Loucy (cell line): ENCODE results near the gene MKRN2.

Experiments
- H2AFZ ChIP-seq: fragments of 200-600 bp; sonication (generic); 2 replicates; pipeline ENCODE4 v1.6.0; 2016; ENCODE audit warnings: antibody characterized with exemption, mild to moderate bottlenecking, low read length, moderate library complexity
- H3F3A ChIP-seq: fragments of 200-600 bp; 2 replicates; pipeline ENCODE4 v1.6.0; 2016; ENCODE audit warnings: antibody characterized with exemption, low read depth, mild to moderate bottlenecking
- H3K27me3 ChIP-seq: fragments of 200-600 bp; sonication (generic); 2 replicates; pipeline ENCODE4 v1.6.1; 2014; ENCODE audit warnings: low read length, mild to moderate bottlenecking; ENCODE audit not compliant: insufficient read depth, poor library complexity, severe bottlenecking
- H3K36me3 ChIP-seq: fragments of 200-600 bp; sonication (generic); 2 replicates; pipeline ENCODE4 v1.6.1; 2016; ENCODE audit warnings: low read length; ENCODE audit not compliant: insufficient read depth
- H3K4me1 ChIP-seq: fragments of 200-600 bp; sonication (generic); 2 replicates; pipeline ENCODE4 v1.5.1; 2014; ENCODE audit warnings: low read length, mild to moderate bottlenecking; ENCODE audit not compliant: insufficient read depth, poor library complexity, severe bottlenecking
- H3K4me2 ChIP-seq: fragments of 200-600 bp; sonication (generic); 2 replicates; pipeline ENCODE4 v1.6.0; 2014; ENCODE audit warnings: antibody characterized with exemption, low read length, low read depth, mild to moderate bottlenecking; ENCODE audit not compliant: poor library complexity, severe bottlenecking
- H3K4me3 ChIP-seq: fragments of 200-600 bp; sonication (generic); 2 replicates; pipeline ENCODE4 v1.5.1; 2014; ENCODE audit warnings: low read length, mild to moderate bottlenecking, mixed read lengths; ENCODE audit not compliant: poor library complexity, severe bottlenecking
- H3K79me2 ChIP-seq: fragments of 200-600 bp; sonication (generic); 2 replicates; pipeline ENCODE4 v1.6.1; 2014; ENCODE audit warnings: low read length; ENCODE audit not compliant: insufficient read depth
- H3K9ac ChIP-seq: fragments of 200-600 bp; sonication (generic); 2 replicates; pipeline ENCODE4 v1.6.0; 2014; ENCODE audit warnings: mild to moderate bottlenecking, low read depth, low read length, moderate library complexity; ENCODE audit not compliant: poor library complexity, severe bottlenecking
- H3K9me2 ChIP-seq: fragments of 200-600 bp; sonication (generic); replicated peaks from 2 replicates; pipeline ENCODE4 v1.6.1; 2016; ENCODE audit warnings: low read depth, low read length, mixed read lengths
- H3K9me3 ChIP-seq: fragments of 200-600 bp; sonication (generic); 2 replicates; pipeline ENCODE4 v1.6.1; 2014; ENCODE audit warnings: mild to moderate bottlenecking, antibody characterized with exemption, low read length, low read depth; ENCODE audit not compliant: insufficient read depth
- H4K20me1 ChIP-seq: fragments of 200-600 bp; sonication (generic); 2 replicates; pipeline ENCODE4 v1.6.0; 2014; ENCODE audit warnings: antibody characterized with exemption, low read length, mild to moderate bottlenecking; ENCODE audit not compliant: insufficient read depth, poor library complexity, severe bottlenecking
- CTCF ChIP-seq: fragments of 200-600 bp; sonication (generic); conservative IDR thresholded peaks from 2 replicates; pipeline ENCODE4 v1.5.1; 2014; ENCODE audit warnings: mild to moderate bottlenecking, antibody characterized with exemption, low read length
- EZH2phosphoT487 ChIP-seq: fragments of 200-600 bp; IDR thresholded peaks from 2 replicates; pipeline ENCODE4 v1.6.1; 2018; ENCODE audit warnings: antibody characterized with exemption, mild to moderate bottlenecking, moderate library complexity, borderline replicate concordance

Gene MKRN2

DNA sequence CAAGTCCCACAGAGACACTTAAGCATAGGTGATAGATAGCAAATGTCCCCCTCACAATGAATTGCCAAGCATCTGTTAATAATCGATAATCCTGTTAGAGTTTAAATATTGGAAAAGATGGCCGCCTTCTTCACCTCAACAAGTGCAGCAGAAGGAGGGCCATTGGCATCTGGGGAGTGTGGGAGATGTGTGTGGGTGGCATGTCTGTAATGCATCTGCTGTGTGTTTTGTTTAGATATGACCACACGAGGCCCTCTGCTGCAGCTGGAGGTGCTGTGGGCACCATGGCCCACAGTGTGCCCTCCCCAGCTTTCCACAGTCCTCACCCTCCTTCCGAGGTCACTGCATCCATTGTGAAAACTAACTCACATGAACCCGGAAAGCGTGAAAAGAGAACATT is 12.9 kb downstream of the MKRN2 start:
- Histone ChIP-seq H3K79me2 (peaks cover 37% of the 10 kb centered on the region), H3K4me3 (no peak overlapping the region), H3K4me1 (no peaks in the 10 kb centered on the region), H2AFZ (no peak overlapping the region), H3F3A (no peaks in the 10 kb centered on the region), H4K20me1 (peaks cover 6% of the 10 kb centered on the region), H3K27me3 (no peaks in the 10 kb centered on the region), H3K9me2 (no peaks in the 10 kb centered on the region), H3K4me2 (no peak overlapping the region), H3K36me3 (peaks cover 62% of the 10 kb centered on the region; the same call in 1 of the 2 replicates), H3K9me3 (peaks cover 4% of the 10 kb centered on the region; the same call in 1 of the 2 replicates), H3K9ac (no peak overlapping the region)
- no peak for TF ChIP-seq EZH2phosphoT487
- no peak for TF ChIP-seq CTCF

- no peak overlapping the region for H3K9ac ChIP-seq
- H3F3A ChIP-seq, result no peaks in the 10 kb centered on the region
- no peaks in the 10 kb centered on the region for H3K9me2 ChIP-seq
- TF ChIP-seq CTCF (no peak), EZH2phosphoT487 (no peak)
- H3K4me2 ChIP-seq, result no peak overlapping the region
- no peaks in the 10 kb centered on the region for H3K4me1 ChIP-seq
- no peak overlapping the region for H2AFZ ChIP-seq
- peaks cover 84% of the 10 kb centered on the region; the same call in 1 of the 2 replicates for H3K36me3 ChIP-seq
- H3K9me3 ChIP-seq, result no peaks in the 10 kb centered on the region
- H4K20me1 ChIP-seq, result no peaks in the 10 kb centered on the region
- no peaks in the 10 kb centered on the region for H3K27me3 ChIP-seq
- peaks cover 15% of the 10 kb centered on the region for H3K79me2 ChIP-seq
- H3K4me3 ChIP-seq, result no peak overlapping the region
Observed at GRCh38 chr3:12571986-12572385, 15.1 kb downstream of the MKRN2 start.

- Histone ChIP-seq H3K27me3 (no peaks in the 10 kb centered on the region), H3K9ac (no peak overlapping the region), H3K4me2 (no peak overlapping the region), H3K79me2 (no peaks in the 10 kb centered on the region), H3K36me3 (peaks cover 99% of the 10 kb centered on the region; the same call in 1 of the 2 replicates), H4K20me1 (no peaks in the 10 kb centered on the region), H3F3A (no peaks in the 10 kb centered on the region), H3K4me1 (no peaks in the 10 kb centered on the region), H3K4me3 (no peak overlapping the region), H3K9me3 (no peaks in the 10 kb centered on the region), H2AFZ (no peak overlapping the region), H3K9me2 (no peaks in the 10 kb centered on the region)
- TF ChIP-seq CTCF (no peak), EZH2phosphoT487 (no peak)
Observed at GRCh38 chr3:12574131-12574530, 17.2 kb downstream of the MKRN2 start.
